Transverse colon (tissue), 4 donors: ENCODE results near the gene GRAP. TPM values are rescaled to one million over a fixed set of nuclear protein-coding genes. Genes with fewer than 3 reads are reported as not detected.

Experiments used
- DNase-seq: peaks from one replicate; pipeline ENCODE4 v3.0.0-alpha.2; 2019
- H3K27ac ChIP-seq, 4 donors: fragments of 200-600 bp; sonication (generic); 2 replicates each; pipeline ENCODE4 v1.5.1; 2016 to 2018; ENCODE audit warnings: inconsistent platforms in 4 of 4
- H3K27me3 ChIP-seq: fragments of 200-600 bp; sonication (generic); 2 replicates; pipeline ENCODE4 v1.5.1; 2017; ENCODE audit warnings: inconsistent platforms
- H3K36me3 ChIP-seq, 4 donors: fragments of 200-600 bp; sonication (generic); 2 replicates each; pipeline ENCODE4 v1.5.1; 2017 to 2019; ENCODE audit warnings: inconsistent platforms in 4 of 4
- H3K4me1 ChIP-seq, 4 donors: fragments of 200-600 bp; sonication (generic); 2 replicates each; pipeline ENCODE4 v1.5.1; 2017 to 2020; ENCODE audit warnings: inconsistent platforms in 4 of 4
- H3K4me3 ChIP-seq, 4 donors: fragments of 200-600 bp; sonication (generic); 1 replicate in 1 of 4; 2 replicates in 3 of 4; pipeline versions ENCODE4 v1.5.1 to v1.6.1; 2017 to 2019; ENCODE audit warnings: inconsistent platforms in 4 of 4
- H3K9me3 ChIP-seq, 2 donors: fragments of 200-600 bp; sonication (generic); 2 replicates each; pipeline ENCODE4 v1.5.1; 2017 to 2019; ENCODE audit warnings: inconsistent platforms in 2 of 2
- EP300 ChIP-seq: sonication (generic); formaldehyde crosslinking; IDR thresholded peaks from one replicate; pipeline ENCODE4 v1.6.1; 2017; ENCODE audit warnings: antibody characterized with exemption, low read depth
- POLR2A ChIP-seq: fragments of 450-650 bp; IDR thresholded peaks from one replicate; pipeline ENCODE4 v1.6.1; 2016; ENCODE audit warnings: antibody characterized with exemption, mild to moderate bottlenecking, moderate library complexity
- POLR2AphosphoS5 ChIP-seq, 3 donors: sonication (generic); formaldehyde crosslinking; IDR thresholded peaks; one replicate each; pipeline ENCODE4 v1.6.1; 2016; ENCODE audit warnings: antibody characterized with exemption in 3 of 3
- WGBS, 2 donors: methylation state at CpG; one replicate each; pipeline ENCODE4 v1.1.5; 2018; ENCODE audit warnings: low coverage in 1 of 2; 5-methylcytosine and 5-hydroxymethylcytosine counted together
- in situ Hi-C, 4 donors: fragments of 200-750 bp; cut with MboI; loops; one replicate each; pipeline versions ENCODE4 v1.15.0 to v1.15.1; 2017; ENCODE audit warnings: low sequenced_read_pairs in 3 of 4, low pct_ligation_motif_present in 1 of 4, low pct_unique_long_range_greater_than_20kb in 1 of 4
- intact Hi-C: fragments of 100-400 bp; cut with DNase I; formaldehyde crosslinking; loops from one replicate; pipeline ENCODE4 v1.15.1; 2023; ENCODE audit warnings: low total_unique reads
- total RNA-seq, 4 donors: library from RNA; depleted of rRNA; stranded (reverse); fragments of >200 nt; gene quantifications; one replicate each; pipeline ENCODE4 v1.1.0, GENCODE V29; 2016
- TF ChIP-seq, protein P1 (sequence below), 5 experiments: fragments of 200-600 bp in 3 of 5; fragments of 450-650 bp in 2 of 5; sonication (generic) in 3 of 5; IDR thresholded peaks; 1 replicate in 2 of 5; 2 replicates in 3 of 5; pipeline ENCODE4 v1.5.1; 2016 to 2017; ENCODE audit warnings: antibody characterized with exemption in 5 of 5, inconsistent platforms in 3 of 5, mild to moderate bottlenecking in 2 of 5, moderate library complexity in 1 of 5

The GRAP gene
- total RNA-seq, 4 donors from 2014 or later: 1.6 to 20.2 (median 5.5) TPM

DNA sequence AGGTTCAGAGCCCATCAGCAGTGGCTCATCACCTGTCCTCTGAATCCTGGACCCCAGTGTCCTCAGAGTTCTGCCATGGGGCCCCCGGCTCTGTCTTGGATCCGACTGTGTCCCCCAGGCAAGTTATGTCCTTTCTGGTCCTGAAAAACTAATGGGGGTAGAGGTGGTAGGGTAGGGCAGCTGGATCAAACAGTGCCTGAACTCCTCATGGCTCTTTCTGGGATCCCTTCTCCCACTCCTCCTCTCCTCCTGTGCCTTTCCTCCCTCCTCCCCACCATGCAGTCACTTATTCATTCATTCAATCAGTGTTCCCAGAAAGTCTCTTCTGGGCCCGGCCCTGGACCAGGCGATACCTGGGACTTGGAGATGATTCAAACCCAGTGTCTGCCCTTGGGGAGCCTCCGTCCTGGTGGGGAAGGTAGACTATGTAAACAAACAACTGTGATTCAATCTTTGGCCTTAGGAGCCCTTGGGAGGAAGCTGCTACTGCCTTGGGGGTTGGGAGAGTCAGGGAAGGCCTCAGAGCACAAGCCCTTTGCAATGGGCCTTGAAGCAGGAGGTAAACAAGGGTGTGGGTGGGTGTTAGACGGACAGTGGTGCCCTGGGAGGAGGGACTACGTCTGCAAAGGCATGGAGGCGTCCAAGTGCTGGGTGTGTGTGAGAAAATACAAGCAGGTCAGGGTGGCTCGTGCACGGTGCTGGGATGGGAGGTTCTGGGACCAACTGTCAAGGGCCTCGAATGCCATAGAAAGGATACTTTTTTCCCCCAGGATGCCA, 35.8 kb downstream of the GRAP start:
- H3K36me3 ChIP-seq: no peaks in the 10 kb centered on the region
- no peaks in the 10 kb centered on the region for H3K27me3 ChIP-seq
- peaks cover 7 to 23% (median 17%) of the 10 kb centered on the region in 4 donors for H3K4me1 ChIP-seq
- intact Hi-C loops (no loop called here), in situ Hi-C loops (no loop called here)
- peak overlapping the region; percentile 55 to 73 (median 71) for H3K27ac ChIP-seq
- no peak overlapping the region for H3K4me3 ChIP-seq
- H3K9me3 ChIP-seq: no peaks in the 10 kb centered on the region
- 55 to 66% methylated on average over 4 to 11 of the region's 11 CpGs for WGBS, 2 donors
- TF ChIP-seq EP300 (no peak), POLR2AphosphoS5 (IDR thresholded peaks at IDR 0.05) (peak in 2 of 3 donors; percentile 22 to 55), POLR2A (peak; percentile 39)
- TF ChIP-seq, protein P1, sequence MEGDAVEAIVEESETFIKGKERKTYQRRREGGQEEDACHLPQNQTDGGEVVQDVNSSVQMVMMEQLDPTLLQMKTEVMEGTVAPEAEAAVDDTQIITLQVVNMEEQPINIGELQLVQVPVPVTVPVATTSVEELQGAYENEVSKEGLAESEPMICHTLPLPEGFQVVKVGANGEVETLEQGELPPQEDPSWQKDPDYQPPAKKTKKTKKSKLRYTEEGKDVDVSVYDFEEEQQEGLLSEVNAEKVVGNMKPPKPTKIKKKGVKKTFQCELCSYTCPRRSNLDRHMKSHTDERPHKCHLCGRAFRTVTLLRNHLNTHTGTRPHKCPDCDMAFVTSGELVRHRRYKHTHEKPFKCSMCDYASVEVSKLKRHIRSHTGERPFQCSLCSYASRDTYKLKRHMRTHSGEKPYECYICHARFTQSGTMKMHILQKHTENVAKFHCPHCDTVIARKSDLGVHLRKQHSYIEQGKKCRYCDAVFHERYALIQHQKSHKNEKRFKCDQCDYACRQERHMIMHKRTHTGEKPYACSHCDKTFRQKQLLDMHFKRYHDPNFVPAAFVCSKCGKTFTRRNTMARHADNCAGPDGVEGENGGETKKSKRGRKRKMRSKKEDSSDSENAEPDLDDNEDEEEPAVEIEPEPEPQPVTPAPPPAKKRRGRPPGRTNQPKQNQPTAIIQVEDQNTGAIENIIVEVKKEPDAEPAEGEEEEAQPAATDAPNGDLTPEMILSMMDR (IDR thresholded peaks at IDR 0.05): no peak
- peak; percentile 81 for DNase-seq

DNA sequence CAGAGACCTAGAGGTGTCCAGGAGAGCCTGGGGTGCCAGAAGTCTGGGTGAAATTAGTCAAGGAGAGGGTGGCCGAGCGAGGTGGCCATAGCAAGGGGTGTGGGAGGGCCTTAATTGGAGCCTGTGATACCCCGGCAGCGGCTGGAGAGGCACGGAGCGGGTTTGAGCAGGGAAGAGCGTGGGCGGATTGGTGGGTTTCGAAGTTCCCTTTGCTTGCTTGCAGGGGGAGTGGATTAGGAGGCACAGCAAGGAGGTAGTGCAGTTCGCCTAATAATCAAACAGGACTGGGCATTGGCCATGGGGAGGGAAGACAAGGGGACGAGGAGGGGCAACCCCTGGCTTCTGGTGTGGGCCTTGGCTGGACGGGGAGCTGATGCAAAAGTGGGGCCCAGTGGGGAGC, 36.8 kb downstream of the GRAP start:
- H3K9me3 ChIP-seq: no peaks in the 10 kb centered on the region
- peaks cover 7 to 25% (median 21%) of the 10 kb centered on the region in 4 donors for H3K4me1 ChIP-seq
- in situ Hi-C loops (no loop called here), intact Hi-C loops (no loop called here)
- no peak overlapping the region for H3K4me3 ChIP-seq
- 90 to 93% methylated on average over 9 to 12 of the region's 12 CpGs for WGBS, 2 donors
- no peaks in the 10 kb centered on the region for H3K27me3 ChIP-seq
- no peak for TF ChIP-seq POLR2AphosphoS5 (IDR thresholded peaks at IDR 0.05)
- no peak for TF ChIP-seq EP300
- TF ChIP-seq POLR2A: no peak
- TF ChIP-seq, protein P1 (IDR thresholded peaks at IDR 0.05): no peak
- no peak for DNase-seq
- H3K27ac ChIP-seq: peak overlapping the region in 1 of 4 donors; percentile 71
- H3K36me3 ChIP-seq: no peaks in the 10 kb centered on the region

DNA sequence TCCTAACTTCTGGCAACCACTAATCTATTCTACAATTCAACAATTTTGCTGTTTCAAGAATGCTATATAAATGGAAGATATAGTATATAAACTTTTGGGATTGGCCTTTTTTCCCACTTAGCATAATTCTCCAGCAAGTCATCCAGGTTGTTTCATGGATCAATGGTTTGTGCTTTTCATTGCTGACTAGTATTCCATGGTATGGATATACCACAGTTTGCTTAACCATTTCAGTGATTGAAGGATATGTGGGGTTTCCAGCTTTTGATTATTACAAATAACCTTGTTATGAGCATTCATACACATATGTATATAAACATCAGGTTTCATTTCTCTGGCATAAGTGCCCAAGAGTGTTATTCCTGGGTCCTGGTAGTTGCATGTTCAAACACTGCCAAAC, 40.1 kb downstream of the GRAP start:
- Histone ChIP-seq H3K9me3 (no peaks in the 10 kb centered on the region), H3K27me3 (no peaks in the 10 kb centered on the region), H3K4me3 (no peak overlapping the region), H3K4me1 (peaks cover 6 to 45% (median 40%) of the 10 kb centered on the region in 4 donors), H3K27ac (no peak overlapping the region), H3K36me3 (no peaks in the 10 kb centered on the region)
- no peak for DNase-seq
- in situ Hi-C loops (no loop called here), intact Hi-C loops (no loop called here)
- TF ChIP-seq, protein P1 (IDR thresholded peaks at IDR 0.05): no peak
- TF ChIP-seq POLR2AphosphoS5 (IDR thresholded peaks at IDR 0.05): no peak
- TF ChIP-seq EP300: no peak
- TF ChIP-seq POLR2A: no peak

DNA sequence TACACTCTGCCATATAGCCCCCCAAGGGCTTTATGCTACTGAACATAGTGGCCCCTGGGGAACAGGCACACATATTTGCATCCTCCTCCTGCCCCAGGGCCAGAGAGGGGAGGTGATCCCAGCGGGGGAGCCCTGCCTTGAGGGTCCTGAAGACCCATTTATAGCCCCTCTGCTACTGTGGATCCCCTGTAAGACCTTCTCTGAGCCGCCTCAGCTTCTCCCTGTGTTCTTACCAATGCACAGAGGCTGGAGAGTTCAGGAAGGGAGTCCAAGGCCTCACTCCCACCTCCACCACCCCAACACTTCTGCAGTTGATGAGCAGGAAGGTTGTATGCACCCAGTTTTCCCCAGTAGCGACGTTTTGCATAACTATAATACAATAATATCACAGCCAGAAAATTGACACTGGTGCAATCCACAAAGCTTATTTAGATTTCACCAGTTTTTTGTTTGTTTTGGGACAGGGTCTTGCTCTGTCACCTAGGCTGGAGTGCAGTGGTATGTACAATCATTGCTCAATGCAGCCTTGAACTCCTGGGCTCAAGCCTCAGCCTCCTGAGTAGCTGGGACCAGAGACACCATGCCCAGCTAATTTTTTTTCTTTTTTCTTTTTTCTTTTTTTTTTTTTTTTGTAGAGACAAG, 40.8 kb downstream of the GRAP start:
- H3K27ac ChIP-seq: no peak overlapping the region
- H3K4me1 ChIP-seq: peaks cover 6 to 47% (median 39%) of the 10 kb centered on the region in 4 donors
- no peaks in the 10 kb centered on the region for H3K9me3 ChIP-seq
- no peak for DNase-seq
- TF ChIP-seq POLR2A: no peak
- TF ChIP-seq, protein P1 (IDR thresholded peaks at IDR 0.05): no peak
- no peak for TF ChIP-seq POLR2AphosphoS5 (IDR thresholded peaks at IDR 0.05)
- no peak for TF ChIP-seq EP300
- WGBS, 2 donors: 82 to 92% methylated on average over 4 of the region's 4 CpGs
- no peaks in the 10 kb centered on the region for H3K27me3 ChIP-seq
- no peak overlapping the region for H3K4me3 ChIP-seq
- in situ Hi-C loops: no loop called here
- intact Hi-C loops: no loop called here
- no peaks in the 10 kb centered on the region for H3K36me3 ChIP-seq
